Caco-2 (cell line): ENCODE data around the gene LEMD2. TPM values are rescaled to one million over a fixed set of nuclear protein-coding genes. Genes with fewer than 3 reads are reported as not detected.
A peak's percentile ranks its signal among the peaks of the same experiment; 100 is the strongest.
"Not testable (repeated sequence)": the region's sequence is repeated elsewhere in the genome, so short reads cannot be mapped to it uniquely, and the experiment has no call there.

ENCODE experiments used
- BruUV-seq: library from RNA; stranded (reverse); fragments of 400-500 nt; replicated peaks from 2 replicates; lab custom pipeline; 2021; lab: Mats Ljungman, UMichigan
- CTCF ChIA-PET: fragments of 300-600 bp; sonication (Branson Sonifier 250); formaldehyde crosslinking; loops from one replicate; lab custom pipeline; 2022; ENCODE audit warnings: antibody characterized with exemption; lab: Charles Lee
- POLR2A ChIA-PET: fragments of 300-600 bp; sonication (Branson Sonifier 250); formaldehyde crosslinking; loops from one replicate; lab custom pipeline; 2022; ENCODE audit warnings: antibody characterized with exemption; lab: Charles Lee
- DNase-seq, 2 experiments: peaks; one replicate each; pipeline versions ENCODE4 v3.0.0 to v3.0.0-alpha.2; 2020 to 2022
- H3K27me3 ChIP-seq: replicated peaks from 2 replicates; pipeline ENCODE4 v1.6.0; 2011; ENCODE audit warnings: low read length; ENCODE audit not compliant: control insufficient read depth, insufficient read depth
- H3K36me3 ChIP-seq: 2 replicates; pipeline ENCODE4 v1.5.1; 2011; ENCODE audit warnings: low read length; ENCODE audit not compliant: control insufficient read depth, insufficient read depth
- H3K4me1 ChIP-seq: fragments of 250-450 bp; sonication (Bioruptor Pico); 2 replicates; pipeline ENCODE4 v1.5.1; 2020; ENCODE audit warnings: mild to moderate bottlenecking
- H3K4me3 ChIP-seq: 2 replicates; pipeline ENCODE4 v1.5.1; 2011; ENCODE audit warnings: low read depth, mild to moderate bottlenecking, control low read depth, low read length
- H3K9me3 ChIP-seq: fragments of 250-450 bp; sonication (Bioruptor Pico); 2 replicates; pipeline ENCODE4 v1.5.1; 2020; ENCODE audit warnings: mild to moderate bottlenecking, moderate library complexity
- H3K27ac Mint-ChIP-seq: one replicate; pipeline ENCODE4 v1.8.0; 2022; ENCODE audit warnings: mixed read lengths; ENCODE audit not compliant: unreplicated experiment
- H3K27me3 Mint-ChIP-seq: one replicate; pipeline ENCODE4 v1.8.0; 2022; ENCODE audit warnings: mixed read lengths; ENCODE audit not compliant: insufficient read depth, unreplicated experiment
- H3K36me3 Mint-ChIP-seq: one replicate; pipeline ENCODE4 v1.8.0; 2022; ENCODE audit warnings: mild to moderate bottlenecking, mixed read lengths; ENCODE audit not compliant: insufficient read depth, unreplicated experiment
- H3K4me1 Mint-ChIP-seq: one replicate; pipeline ENCODE4 v1.8.0; 2022; ENCODE audit warnings: low read depth, mixed read lengths; ENCODE audit not compliant: unreplicated experiment
- H3K4me3 Mint-ChIP-seq: one replicate; pipeline ENCODE4 v1.8.0; 2022; ENCODE audit warnings: mild to moderate bottlenecking, moderate library complexity, mixed read lengths; ENCODE audit not compliant: unreplicated experiment
- H3K9me3 Mint-ChIP-seq: one replicate; pipeline ENCODE4 v1.8.0; 2022; ENCODE audit warnings: mixed read lengths; ENCODE audit not compliant: unreplicated experiment
- intact Hi-C: fragments of 100-400 bp; cut with micrococcal nuclease; formaldehyde crosslinking; loops from one replicate; pipeline ENCODE4 v1.10.0; 2022; ENCODE audit not compliant: unreplicated experiment
- total RNA-seq: library from RNA; stranded (reverse); gene quantifications from 2 replicates; pipeline ENCODE4 v1.2.3, GENCODE V29; 2022
- TF ChIP-seq, protein P1 (sequence below), 2 experiments: fragments of 200-600 bp in 1 of 2; IDR thresholded peaks; 1 replicate in 1 of 2; 2 replicates in 1 of 2; pipeline versions ENCODE4 v1.5.1 to v1.8.0; 2011 to 2022; ENCODE audit warnings: antibody characterized with exemption in 1 of 2, control low read depth in 1 of 2, inconsistent platforms in 1 of 2, low read depth in 1 of 2, low read length in 1 of 2, mild to moderate bottlenecking in 1 of 2, moderate library complexity in 1 of 2; ENCODE audit not compliant: insufficient read depth in 1 of 2, severe bottlenecking in 1 of 2, unreplicated experiment in 1 of 2

The LEMD2 gene
- total RNA-seq, 1 experiment from 2014 or later: 53.2 TPM

DNA sequence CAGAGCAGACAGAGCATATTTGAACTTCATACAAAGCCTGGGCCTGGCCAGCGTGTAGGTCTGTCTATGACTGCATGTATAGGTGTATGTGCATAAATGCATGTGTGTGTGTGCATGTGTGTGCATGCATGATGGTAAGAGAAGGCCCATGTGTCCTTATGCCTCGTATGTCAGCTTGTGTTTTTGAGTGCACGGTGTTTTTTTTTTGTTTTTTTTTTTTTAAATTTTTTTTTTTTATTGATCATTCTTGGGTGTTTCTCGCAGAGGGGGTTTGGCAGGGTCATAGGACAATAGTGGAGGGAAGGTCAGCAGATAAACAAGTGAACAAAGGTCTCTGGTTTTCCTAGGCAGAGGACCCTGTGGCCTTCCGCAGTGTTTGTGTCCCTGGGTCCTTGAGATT, 42.8 kb upstream of the LEMD2 start:
- H3K4me3 Mint-ChIP-seq, H3K27me3 ChIP-seq, DNase-seq, H3K36me3 ChIP-seq, H3K4me3 ChIP-seq, H3K36me3 Mint-ChIP-seq, H3K9me3 ChIP-seq, BruUV-seq, POLR2A ChIA-PET, intact Hi-C loops, CTCF ChIA-PET, H3K27me3 Mint-ChIP-seq, H3K27ac Mint-ChIP-seq, H3K9me3 Mint-ChIP-seq: not testable (repeated sequence)
- H3K4me1 Mint-ChIP-seq: peaks cover 25% of the 10 kb centered on the region
- peaks cover 29% of the 10 kb centered on the region for H3K4me1 ChIP-seq

DNA sequence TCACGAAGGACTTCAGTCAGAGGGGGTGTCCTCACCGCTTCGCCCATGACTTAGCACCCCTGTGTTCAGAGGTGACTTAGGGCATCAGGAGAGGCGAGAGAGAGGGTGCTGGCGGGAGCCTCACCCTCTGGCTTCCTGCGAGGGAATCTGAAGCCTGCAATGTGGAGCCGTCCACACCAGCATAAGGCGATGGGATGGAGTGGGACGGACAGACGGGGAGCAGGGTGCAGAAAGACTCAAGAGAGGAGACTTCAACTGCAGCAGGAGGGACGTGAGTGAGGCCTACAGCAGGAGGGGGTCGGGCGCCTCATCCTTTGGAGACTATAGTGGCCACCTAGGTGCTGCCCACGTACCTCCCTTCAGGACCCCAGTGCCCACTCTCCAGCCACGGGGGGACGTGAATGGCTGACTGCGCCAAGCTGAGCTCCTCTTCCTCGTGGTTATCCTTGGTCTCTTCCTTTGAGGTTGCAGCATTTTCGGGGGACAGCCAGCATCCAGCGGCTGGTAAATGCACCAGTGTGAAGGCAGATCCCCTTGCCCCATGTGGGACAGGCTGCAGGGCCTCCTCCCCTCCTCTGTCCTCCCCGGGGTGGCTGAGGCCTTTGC, 41.8 kb upstream of the LEMD2 start:
- no peak overlapping the region for H3K4me3 Mint-ChIP-seq

DNA sequence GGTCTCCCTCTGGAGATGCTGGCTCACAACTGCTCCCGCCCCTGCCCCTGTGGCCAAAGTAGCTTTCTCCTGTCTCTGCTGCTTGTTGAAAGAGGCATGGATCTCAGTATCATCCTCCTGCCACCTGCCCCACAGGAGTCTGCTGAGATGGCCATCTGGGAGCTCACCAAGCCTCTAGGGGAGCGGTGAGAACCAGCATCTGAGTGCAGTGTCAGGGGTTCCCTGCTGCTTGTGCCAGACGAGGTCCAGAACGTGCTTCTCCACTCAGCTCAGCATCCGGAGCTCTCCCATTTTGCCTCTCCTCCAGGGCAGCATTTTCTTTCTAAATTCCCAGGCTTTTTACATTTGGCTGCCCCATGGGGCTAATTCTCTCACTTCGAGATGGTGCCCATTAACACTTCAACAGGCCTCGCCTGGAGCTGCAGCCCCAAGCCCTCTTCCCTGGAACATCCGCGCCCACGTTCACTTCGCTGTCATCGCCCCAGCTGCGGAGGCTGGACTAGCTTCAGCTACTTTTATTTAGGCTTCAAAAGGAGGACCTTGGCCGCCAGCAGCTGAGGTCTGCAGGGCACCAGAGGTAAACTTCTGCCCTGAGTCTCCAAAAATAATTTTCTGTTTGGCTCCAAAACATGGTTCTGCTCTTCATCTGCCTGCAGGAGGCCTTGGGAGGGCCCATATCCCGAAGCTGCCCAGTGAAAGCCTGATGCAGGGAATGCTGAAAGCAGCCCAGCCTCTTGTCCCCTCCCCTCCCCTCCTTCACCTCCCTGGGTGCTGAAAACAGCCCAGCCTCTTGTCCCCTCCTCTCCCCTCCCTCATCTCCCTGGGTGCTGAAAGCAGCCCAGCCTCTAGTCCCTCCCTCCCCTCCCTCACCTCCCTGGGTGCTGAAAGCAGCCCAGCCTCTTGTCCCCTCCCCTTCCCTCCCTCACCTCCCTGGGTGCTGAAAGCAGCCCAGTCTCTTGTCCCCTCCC, 40.1 kb upstream of the LEMD2 start:
- no peak overlapping the region for H3K4me3 ChIP-seq
- intact Hi-C loops: no loop called here
- TF ChIP-seq, protein P1, sequence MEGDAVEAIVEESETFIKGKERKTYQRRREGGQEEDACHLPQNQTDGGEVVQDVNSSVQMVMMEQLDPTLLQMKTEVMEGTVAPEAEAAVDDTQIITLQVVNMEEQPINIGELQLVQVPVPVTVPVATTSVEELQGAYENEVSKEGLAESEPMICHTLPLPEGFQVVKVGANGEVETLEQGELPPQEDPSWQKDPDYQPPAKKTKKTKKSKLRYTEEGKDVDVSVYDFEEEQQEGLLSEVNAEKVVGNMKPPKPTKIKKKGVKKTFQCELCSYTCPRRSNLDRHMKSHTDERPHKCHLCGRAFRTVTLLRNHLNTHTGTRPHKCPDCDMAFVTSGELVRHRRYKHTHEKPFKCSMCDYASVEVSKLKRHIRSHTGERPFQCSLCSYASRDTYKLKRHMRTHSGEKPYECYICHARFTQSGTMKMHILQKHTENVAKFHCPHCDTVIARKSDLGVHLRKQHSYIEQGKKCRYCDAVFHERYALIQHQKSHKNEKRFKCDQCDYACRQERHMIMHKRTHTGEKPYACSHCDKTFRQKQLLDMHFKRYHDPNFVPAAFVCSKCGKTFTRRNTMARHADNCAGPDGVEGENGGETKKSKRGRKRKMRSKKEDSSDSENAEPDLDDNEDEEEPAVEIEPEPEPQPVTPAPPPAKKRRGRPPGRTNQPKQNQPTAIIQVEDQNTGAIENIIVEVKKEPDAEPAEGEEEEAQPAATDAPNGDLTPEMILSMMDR (IDR thresholded peaks at IDR 0.05; ENCODE audit: insufficient read depth in 1 of 2, low read depth in 1 of 2, low read length in 1 of 2, severe bottlenecking in 1 of 2, unreplicated experiment in 1 of 2): no peak
- no peak for DNase-seq
- no peaks in the 10 kb centered on the region for H3K9me3 ChIP-seq
- no TSS peak for BruUV-seq
- Mint-ChIP-seq H3K36me3 (peaks cover 4% of the 10 kb centered on the region), H3K4me1 (peaks cover 25% of the 10 kb centered on the region), H3K27me3 (no peaks in the 10 kb centered on the region), H3K4me3 (no peak overlapping the region), H3K9me3 (no peaks in the 10 kb centered on the region), H3K27ac (peak overlapping the region; percentile 39)
- H3K4me1 ChIP-seq: peaks cover 29% of the 10 kb centered on the region
- POLR2A ChIA-PET: no interaction called here
- no peaks in the 10 kb centered on the region for H3K36me3 ChIP-seq
- H3K27me3 ChIP-seq: no peaks in the 10 kb centered on the region
- CTCF ChIA-PET: interaction anchor here (0.8 to 1.1 kb wide), 2 partner anchors 16 to 226 kb away, joined by 3 read pairs; no protein-coding TSS in a partner anchor

More for the DNA sequence above, 41.8 kb upstream of the LEMD2 start:
- peaks cover 29% of the 10 kb centered on the region for H3K4me1 ChIP-seq
- intact Hi-C loops: no loop called here
- Mint-ChIP-seq H3K27ac (no peak overlapping the region), H3K4me1 (peaks cover 25% of the 10 kb centered on the region), H3K36me3 (peaks cover 4% of the 10 kb centered on the region), H3K27me3 (no peaks in the 10 kb centered on the region), H3K9me3 (no peaks in the 10 kb centered on the region)
- no peaks in the 10 kb centered on the region for H3K36me3 ChIP-seq
- DNase-seq: no peak
- CTCF ChIA-PET: no interaction called here
- POLR2A ChIA-PET: no interaction called here
- H3K27me3 ChIP-seq: no peaks in the 10 kb centered on the region
- TF ChIP-seq, protein P1 (IDR thresholded peaks at IDR 0.05; ENCODE audit: insufficient read depth in 1 of 2, low read depth in 1 of 2, low read length in 1 of 2, severe bottlenecking in 1 of 2, unreplicated experiment in 1 of 2): no peak
- no peak overlapping the region for H3K4me3 ChIP-seq
- no peaks in the 10 kb centered on the region for H3K9me3 ChIP-seq
- no TSS peak for BruUV-seq
